ENCODE measurements around the gene PRICKLE2.
A peak's percentile ranks its signal among the peaks of the same experiment; 100 is the strongest.

PRICKLE2 gene

GRCh38 chr3:64107190-64107589 is 118.1 kb downstream of the PRICKLE2 start:
- no peak for TF ChIP-seq CTCF (IDR thresholded peaks at IDR 0.05; ENCODE audit: insufficient read depth, low read depth, low read length, missing control alignments)
- DNase-seq (ENCODE audit: low read depth): no peak
- H3K4me3 ChIP-seq (ENCODE audit: low read length): no peak overlapping the region

- H3K4me3 ChIP-seq (ENCODE audit: low read length): no peak overlapping the region
- DNase-seq (ENCODE audit: low read depth): peak; percentile 65
- TF ChIP-seq CTCF (IDR thresholded peaks at IDR 0.05; ENCODE audit: insufficient read depth, low read depth, low read length, missing control alignments): no peak
These were observed 119.5 kb downstream of the PRICKLE2 start for GRCh38 chr3:64105816-64106215.

- DNase-seq (ENCODE audit: low read depth): peak; percentile 94
- TF ChIP-seq CTCF (IDR thresholded peaks at IDR 0.05; ENCODE audit: insufficient read depth, low read depth, low read length, missing control alignments): no peak
- no peak overlapping the region for H3K4me3 ChIP-seq (ENCODE audit: low read length)
These were observed 120.6 kb downstream of the PRICKLE2 start for GRCh38 chr3:64104691-64105111.

- H3K4me3 ChIP-seq (ENCODE audit: low read length): no peak overlapping the region
- DNase-seq (ENCODE audit: low read depth): no peak
- no peak for TF ChIP-seq CTCF (IDR thresholded peaks at IDR 0.05; ENCODE audit: insufficient read depth, low read depth, low read length, missing control alignments)
These were observed 121.3 kb downstream of the PRICKLE2 start for GRCh38 chr3:64104006-64104405.

GRCh38 chr3:64103131-64103530 is 122.1 kb downstream of the PRICKLE2 start:
- no peak for TF ChIP-seq CTCF (IDR thresholded peaks at IDR 0.05; ENCODE audit: insufficient read depth, low read depth, low read length, missing control alignments)

GRCh38 chr3:64102147-64102546 is 123.1 kb downstream of the PRICKLE2 start:
- no peak for TF ChIP-seq CTCF (IDR thresholded peaks at IDR 0.05; ENCODE audit: insufficient read depth, low read depth, low read length, missing control alignments)
- no peak overlapping the region for H3K4me3 ChIP-seq (ENCODE audit: low read length)

More at GRCh38 chr3:64103131-64103530, 122.1 kb downstream of the PRICKLE2 start:
- H3K4me3 ChIP-seq (ENCODE audit: low read length): no peak overlapping the region
- DNase-seq (ENCODE audit: low read depth): no peak

GRCh38 chr3:64099316-64099715 is 126.0 kb downstream of the PRICKLE2 start:
- DNase-seq (ENCODE audit: low read depth): no peak
- TF ChIP-seq CTCF (IDR thresholded peaks at IDR 0.05; ENCODE audit: insufficient read depth, low read depth, low read length, missing control alignments): no peak
- H3K4me3 ChIP-seq (ENCODE audit: low read length): no peak overlapping the region

More at GRCh38 chr3:64102147-64102546, 123.1 kb downstream of the PRICKLE2 start:
- no peak for DNase-seq (ENCODE audit: low read depth)

Measured in epithelial cell of esophagus (primary cell).